ENCODE measurements around the gene ACE.

Gene ACE

GRCh38 chr17:63543822-63544420 is 67.1 kb downstream of the ACE start:
- DNase-seq (ENCODE audit: low read depth) = no peak
- no peak for TF ChIP-seq CTCF (IDR thresholded peaks at IDR 0.05; ENCODE audit: insufficient read depth, low read depth, low read length, missing control alignments)
- H3K4me3 ChIP-seq (ENCODE audit: low read depth, low read length) = no peak overlapping the region

- no peak for DNase-seq (ENCODE audit: low read depth)
- no peak overlapping the region for H3K4me3 ChIP-seq (ENCODE audit: low read depth, low read length)
- TF ChIP-seq CTCF (IDR thresholded peaks at IDR 0.05; ENCODE audit: insufficient read depth, low read depth, low read length, missing control alignments) = no peak
Measured at GRCh38 chr17:63544467-63545301, 67.8 kb downstream of the ACE start.

- TF ChIP-seq CTCF (IDR thresholded peaks at IDR 0.05; ENCODE audit: insufficient read depth, low read depth, low read length, missing control alignments) = no peak
- DNase-seq (ENCODE audit: low read depth) = no peak
- no peak overlapping the region for H3K4me3 ChIP-seq (ENCODE audit: low read depth, low read length)
Measured at GRCh38 chr17:63546308-63547082, 69.6 kb downstream of the ACE start.

GRCh38 chr17:63547083-63547523 is 70.2 kb downstream of the ACE start:
- TF ChIP-seq CTCF (IDR thresholded peaks at IDR 0.05; ENCODE audit: insufficient read depth, low read depth, low read length, missing control alignments) = no peak
- H3K4me3 ChIP-seq (ENCODE audit: low read depth, low read length) = no peak overlapping the region
- no peak for DNase-seq (ENCODE audit: low read depth)

Measured in GM12865 (cell line).